ENCODE data around the gene RASA3.

Gene RASA3

GRCh38 chr13:114063545-114064449 is 68.6 kb downstream of the RASA3 start:
- DNase-seq, result no peak

GRCh38 chr13:114062754-114063153 is 69.7 kb downstream of the RASA3 start:
- DNase-seq, result no peak

GRCh38 chr13:114062341-114062740 is 70.1 kb downstream of the RASA3 start:
- DNase-seq, result no peak

- no peak for DNase-seq
These were observed 70.7 kb downstream of the RASA3 start for GRCh38 chr13:114061744-114062143.

- DNase-seq, result no peak
These were observed 71.4 kb downstream of the RASA3 start for GRCh38 chr13:114061047-114061446.

GRCh38 chr13:114059946-114060860 is 72.2 kb downstream of the RASA3 start:
- DNase-seq, result no peak

- DNase-seq, result no peak
These were observed 73.0 kb downstream of the RASA3 start for GRCh38 chr13:114059428-114059827.

- no peak for DNase-seq
These were observed 74.2 kb downstream of the RASA3 start for GRCh38 chr13:114058051-114058867.

GRCh38 chr13:114057166-114058050 is 75.0 kb downstream of the RASA3 start:
- peak; percentile 37 for DNase-seq

- no peak for DNase-seq
These were observed 76.0 kb downstream of the RASA3 start for GRCh38 chr13:114056205-114057013.

- no peak for DNase-seq
These were observed 76.7 kb downstream of the RASA3 start for GRCh38 chr13:114055766-114056165.

- DNase-seq, result no peak
These were observed 77.5 kb downstream of the RASA3 start for GRCh38 chr13:114054830-114055439.

GRCh38 chr13:114054264-114054663 is 78.2 kb downstream of the RASA3 start:
- no peak for DNase-seq

GRCh38 chr13:114053026-114053425 is 79.4 kb downstream of the RASA3 start:
- DNase-seq, result no peak

- DNase-seq, result no peak
These were observed 81.6 kb downstream of the RASA3 start for GRCh38 chr13:114050536-114051450.

- DNase-seq, result no peak
These were observed 82.8 kb downstream of the RASA3 start for GRCh38 chr13:114049626-114050101.

GRCh38 chr13:114049026-114049425 is 83.4 kb downstream of the RASA3 start:
- DNase-seq, result no peak

GRCh38 chr13:114048443-114048842 is 84.0 kb downstream of the RASA3 start:
- DNase-seq, result no peak

GRCh38 chr13:114047358-114047881 is 85.0 kb downstream of the RASA3 start:
- DNase-seq, result no peak

Data from NCI-H774 (cell line).